GM12892 (cell line): ENCODE data around the gene ADAMTSL4.
"Not testable (repeated sequence)": the region's sequence is repeated elsewhere in the genome, so short reads cannot be mapped to it uniquely, and the experiment has no call there.

Source experiments
- POLR2A ChIP-seq: IDR thresholded peaks from 2 replicates; pipeline ENCODE4 v1.6.1; 2011; ENCODE audit warnings: low read depth, low read length, control low read depth
- TAF1 ChIP-seq: IDR thresholded peaks from 2 replicates; pipeline ENCODE4 v1.6.1; 2011; ENCODE audit warnings: low read depth, mild to moderate bottlenecking, control low read depth, low read length, borderline replicate concordance

DNA sequence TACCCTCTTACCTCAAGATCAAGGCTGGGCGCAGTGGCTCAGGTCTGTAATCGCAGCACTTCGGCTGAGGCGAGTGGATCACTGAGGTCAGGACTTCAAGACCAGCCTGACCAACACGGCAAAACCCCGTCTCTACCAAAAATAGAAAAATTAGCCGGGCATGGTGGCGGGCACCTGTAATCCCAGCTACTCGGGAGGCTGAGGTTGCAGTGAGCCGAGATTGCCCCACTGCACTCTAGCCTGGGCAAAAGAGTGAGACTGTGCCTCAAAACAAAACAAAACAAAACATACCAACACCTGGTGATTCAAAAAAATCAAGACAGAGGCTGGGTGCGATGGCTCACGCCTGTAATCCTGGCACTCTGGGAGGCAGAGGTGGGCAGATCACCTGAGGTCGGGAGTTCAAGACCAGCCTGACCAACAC is 24.5 kb downstream of the ADAMTSL4 start:
- TF ChIP-seq POLR2A, TAF1: not testable (repeated sequence)
